ENCODE data around the gene SRPK3.
"Not testable (repeated sequence)": the region's sequence is repeated elsewhere in the genome, so short reads cannot be mapped to it uniquely, and the experiment has no call there.

The SRPK3 gene, protein sequence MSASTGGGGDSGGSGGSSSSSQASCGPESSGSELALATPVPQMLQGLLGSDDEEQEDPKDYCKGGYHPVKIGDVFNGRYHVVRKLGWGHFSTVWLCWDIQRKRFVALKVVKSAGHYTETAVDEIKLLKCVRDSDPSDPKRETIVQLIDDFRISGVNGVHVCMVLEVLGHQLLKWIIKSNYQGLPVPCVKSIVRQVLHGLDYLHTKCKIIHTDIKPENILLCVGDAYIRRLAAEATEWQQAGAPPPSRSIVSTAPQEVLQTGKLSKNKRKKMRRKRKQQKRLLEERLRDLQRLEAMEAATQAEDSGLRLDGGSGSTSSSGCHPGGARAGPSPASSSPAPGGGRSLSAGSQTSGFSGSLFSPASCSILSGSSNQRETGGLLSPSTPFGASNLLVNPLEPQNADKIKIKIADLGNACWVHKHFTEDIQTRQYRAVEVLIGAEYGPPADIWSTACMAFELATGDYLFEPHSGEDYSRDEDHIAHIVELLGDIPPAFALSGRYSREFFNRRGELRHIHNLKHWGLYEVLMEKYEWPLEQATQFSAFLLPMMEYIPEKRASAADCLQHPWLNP

DNA sequence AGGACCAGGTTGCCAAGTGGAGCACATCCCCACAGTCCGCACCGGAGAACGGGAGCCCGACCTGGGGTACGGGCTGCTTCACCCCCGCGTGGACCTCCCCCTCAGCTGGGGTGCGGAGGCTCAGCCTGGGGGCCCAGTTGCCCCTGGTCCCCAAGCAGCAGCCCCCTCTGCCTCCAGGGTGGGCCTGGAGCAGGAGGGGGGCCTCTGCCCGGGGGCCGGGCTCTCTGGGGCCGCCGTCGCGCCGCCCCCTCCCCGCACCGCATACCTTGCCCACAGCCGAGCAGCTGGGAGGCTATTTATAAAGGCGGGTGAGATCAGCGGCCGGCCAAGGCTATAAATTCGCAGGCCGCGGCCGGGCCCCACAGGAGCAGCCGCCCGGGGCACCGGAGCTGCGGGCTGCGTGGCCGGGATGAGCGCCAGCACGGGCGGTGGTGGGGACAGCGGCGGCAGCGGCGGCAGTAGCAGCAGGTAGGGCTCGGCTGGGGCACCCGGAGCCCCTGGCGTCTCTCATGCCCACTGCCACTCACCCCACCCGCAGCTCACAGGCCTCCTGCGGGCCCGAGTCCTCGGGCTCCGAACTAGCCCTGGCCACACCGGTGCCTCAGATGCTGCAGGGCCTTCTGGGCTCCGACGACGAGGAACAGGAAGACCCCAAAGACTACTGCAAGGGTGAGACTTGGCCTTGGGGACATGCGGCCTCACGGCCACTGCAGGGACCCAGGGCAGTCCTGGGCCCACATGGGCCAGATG, at the start of gene SRPK3:
TSS of gene SRPK3 (plus strand) at position 364 of the 750 bp plus-strand sequence. CDS start at position 410, 46 bp downstream.
- no peak for DNase-seq (ENCODE audit: low read depth in 2 of 2)

DNA sequence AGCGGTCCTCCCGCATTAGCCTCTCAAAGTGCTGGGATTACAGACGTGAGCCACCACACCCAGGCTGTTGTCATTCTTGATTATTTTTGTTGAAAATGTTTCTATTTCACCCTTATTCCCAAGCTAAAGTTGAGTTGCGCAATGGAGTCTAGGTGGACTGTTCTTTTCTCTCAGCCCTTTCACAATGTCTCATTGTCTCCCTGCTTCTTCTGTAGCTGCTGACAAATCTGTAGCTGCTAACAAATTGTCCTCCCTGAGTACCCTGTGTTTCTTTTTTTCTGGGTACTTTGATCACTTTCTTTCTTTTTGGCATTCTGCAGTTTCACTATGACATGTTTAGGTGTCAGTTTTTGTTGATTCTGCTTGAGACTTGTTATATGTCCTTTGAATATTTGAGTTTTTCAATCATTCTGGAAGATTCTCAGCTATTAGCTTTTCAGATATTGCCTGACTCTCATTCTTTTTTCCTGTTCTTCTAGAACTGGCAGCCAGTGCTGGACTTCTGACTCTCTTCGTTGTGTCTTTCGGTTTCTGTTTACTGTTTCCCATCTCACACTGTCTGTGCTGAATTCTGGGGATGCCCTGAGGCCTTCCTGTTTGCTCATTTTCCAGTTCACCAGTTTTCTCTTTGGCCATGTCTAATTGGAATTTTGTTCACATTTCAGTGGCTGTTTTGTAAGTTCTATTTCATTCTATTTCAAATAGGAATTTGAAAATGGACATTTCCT, 49.6 kb upstream of the SRPK3 start:
- no peak for DNase-seq (ENCODE audit: low read depth in 2 of 2)

DNA sequence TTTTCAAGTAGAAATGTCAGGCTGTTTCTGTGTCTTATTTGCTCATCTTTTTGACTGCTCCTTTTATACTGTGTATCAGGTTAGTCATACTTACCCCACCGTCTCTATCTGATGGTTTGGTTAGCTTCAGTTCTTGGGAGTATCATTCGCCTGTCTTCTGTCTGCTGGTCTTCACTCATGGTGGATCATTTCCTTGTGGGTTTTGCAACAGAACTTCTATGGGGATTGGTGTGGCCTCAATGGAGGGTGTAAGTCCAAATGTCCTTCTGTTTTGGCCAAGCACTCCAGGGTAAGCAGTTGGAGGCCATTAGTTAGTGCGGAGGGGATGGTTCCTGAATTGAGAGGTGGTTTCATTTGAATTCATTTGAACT, 49.0 kb upstream of the SRPK3 start:
- no peak for DNase-seq (ENCODE audit: low read depth in 2 of 2)

DNA sequence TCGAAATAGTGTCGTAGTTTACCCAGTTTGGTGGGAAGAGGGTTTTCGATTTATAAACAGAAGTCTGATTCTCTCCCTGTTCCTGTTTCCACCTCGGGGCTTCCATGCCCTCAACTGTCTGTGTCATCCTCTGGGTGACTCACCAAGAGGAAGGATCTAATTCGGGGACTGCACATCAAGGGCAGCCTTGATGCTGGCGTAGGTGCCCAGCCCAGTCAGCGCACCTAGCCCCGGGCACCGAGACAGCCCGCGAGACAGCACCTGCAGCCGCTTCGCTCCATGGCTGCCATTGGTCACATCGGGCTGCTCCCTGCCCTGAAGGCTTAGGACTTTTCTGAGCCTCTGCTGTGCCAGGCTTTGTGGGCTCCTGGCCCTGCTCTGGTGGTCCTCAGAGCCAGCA, 48.4 kb upstream of the SRPK3 start:
- no peak for DNase-seq (ENCODE audit: low read depth in 2 of 2)

DNA sequence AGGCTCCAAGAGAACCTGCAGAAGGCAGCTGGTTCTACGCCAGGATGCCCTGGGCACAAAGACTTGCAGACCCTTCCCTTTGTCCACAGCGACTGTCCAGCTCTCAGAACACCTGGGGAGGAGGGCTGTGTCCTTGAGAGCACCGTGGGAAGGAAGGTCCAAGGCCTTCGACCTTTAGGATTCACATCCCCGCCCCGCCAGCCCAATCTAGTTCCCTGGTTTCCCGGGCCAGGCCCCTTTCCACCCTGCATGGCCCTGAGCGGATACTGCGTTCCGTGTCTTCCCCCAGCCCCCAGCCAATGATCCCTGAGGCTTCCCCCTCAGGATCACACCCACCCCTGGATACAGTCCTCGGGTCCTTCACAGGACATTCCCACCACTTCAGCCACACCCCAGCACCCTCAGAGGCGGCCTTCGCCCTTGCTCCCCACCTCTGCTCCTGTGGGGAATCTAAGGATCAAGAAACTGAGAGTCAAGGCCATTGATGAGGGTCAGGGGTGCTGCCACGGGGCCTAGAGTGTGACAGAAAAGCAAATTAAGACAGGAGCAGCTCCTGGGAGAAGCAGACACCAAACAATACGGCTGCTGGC, 47.1 kb upstream of the SRPK3 start:
- no peak for DNase-seq (ENCODE audit: low read depth in 2 of 2)

DNA sequence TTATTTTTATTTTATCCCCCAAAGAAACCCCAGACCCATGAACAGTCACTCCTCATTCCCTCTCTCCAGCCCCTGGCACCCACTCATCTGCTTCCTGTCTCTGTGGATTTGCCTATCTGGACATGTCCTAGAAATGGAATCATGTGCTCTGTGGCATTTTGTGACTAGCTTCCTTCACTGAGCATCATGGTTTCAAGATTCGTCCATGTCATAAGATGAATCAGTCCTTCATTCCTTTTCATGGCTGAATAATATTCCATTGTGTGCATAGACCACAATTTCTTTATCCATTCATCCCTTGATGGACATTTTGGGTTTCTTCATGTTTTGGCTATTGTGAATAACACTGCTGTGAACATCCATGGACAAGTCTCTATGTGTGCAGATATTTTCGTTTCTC, 46.0 kb upstream of the SRPK3 start:
- no peak for DNase-seq (ENCODE audit: low read depth in 2 of 2)

DNA sequence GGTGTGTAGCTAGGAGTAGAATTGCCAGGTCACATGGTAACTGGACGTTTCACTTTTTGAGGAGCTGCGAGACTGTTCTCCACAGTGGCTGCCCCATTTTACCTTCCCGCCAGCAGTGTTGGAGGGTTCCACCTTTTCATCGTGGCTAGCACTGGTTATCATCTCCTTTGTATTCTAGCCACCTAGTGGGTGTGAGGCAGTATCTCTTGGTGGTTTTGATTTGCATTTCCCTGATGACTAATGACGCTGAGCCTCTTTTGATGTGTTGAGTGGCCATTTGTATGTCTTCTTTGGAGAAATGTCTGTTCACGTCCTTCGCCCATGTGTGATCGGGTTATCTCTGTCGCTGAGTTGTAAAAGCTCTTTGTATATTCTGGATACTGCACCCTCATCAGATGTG, 45.6 kb upstream of the SRPK3 start:
- no peak for DNase-seq (ENCODE audit: low read depth in 2 of 2)

DNA sequence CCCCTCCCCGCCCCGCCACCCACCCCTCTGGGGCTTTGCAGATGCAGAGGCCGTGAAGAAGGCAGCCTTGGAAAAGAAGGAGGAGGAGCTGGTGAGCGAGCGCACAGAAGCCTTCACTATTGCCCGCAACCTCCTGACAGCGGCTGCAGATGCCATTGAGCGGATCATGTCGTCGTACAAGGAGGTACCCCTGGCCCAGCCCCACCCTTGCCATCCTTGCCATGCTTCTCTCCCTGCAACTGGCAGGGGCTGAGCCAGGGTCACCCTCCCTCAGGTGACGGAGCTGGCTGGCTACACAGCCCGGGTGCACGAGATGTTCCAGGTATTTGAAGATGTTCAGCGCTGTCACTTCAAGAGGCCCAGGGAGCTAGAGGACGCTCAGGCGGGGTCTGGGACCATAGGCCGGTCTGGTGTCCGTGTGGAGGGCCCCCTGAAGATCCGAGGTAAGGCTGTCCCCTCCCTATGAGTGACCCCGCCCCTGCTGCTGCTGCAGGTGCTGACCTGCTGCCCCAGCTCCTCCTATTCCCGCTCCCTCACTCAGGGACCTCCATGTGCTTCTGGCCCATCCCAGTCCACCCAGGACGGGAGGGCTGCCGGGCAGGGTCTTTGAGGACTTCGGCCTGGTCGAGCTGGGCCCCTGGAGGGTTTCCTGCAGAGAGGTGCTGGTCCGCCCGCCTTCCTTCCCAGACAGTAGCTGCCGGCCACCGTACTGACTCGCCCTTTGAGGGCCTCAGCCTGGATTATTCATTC, 44.6 kb upstream of the SRPK3 start:
- no peak for DNase-seq (ENCODE audit: low read depth in 2 of 2)

DNA sequence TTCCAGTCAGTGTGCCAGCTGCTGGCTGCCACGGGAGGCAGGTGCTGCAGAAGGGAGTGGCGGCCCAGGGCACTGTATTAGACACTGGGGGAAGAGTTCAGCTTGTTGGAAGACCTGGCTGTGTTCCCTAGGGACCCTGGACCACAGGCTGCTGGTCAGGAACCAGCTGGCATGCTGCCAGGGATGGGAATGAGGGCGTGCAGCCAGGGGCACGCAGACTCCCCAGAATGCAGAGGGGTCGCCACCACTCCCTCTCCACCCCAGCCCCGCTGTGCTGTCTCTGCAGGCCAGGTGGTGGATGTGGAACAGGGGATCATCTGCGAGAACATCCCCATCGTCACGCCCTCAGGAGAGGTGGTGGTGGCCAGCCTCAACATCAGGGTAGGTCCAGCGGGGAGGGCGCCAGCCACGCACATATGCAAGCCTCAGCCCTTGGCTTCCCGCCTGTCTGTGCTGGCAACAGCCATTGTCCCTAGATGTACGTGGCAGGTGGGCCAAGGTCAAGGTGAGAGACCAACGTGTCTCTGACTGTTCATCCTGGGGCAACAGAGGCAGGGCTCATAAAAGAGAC, 43.9 kb upstream of the SRPK3 start:
- DNase-seq (ENCODE audit: low read depth in 2 of 2): no peak

DNA sequence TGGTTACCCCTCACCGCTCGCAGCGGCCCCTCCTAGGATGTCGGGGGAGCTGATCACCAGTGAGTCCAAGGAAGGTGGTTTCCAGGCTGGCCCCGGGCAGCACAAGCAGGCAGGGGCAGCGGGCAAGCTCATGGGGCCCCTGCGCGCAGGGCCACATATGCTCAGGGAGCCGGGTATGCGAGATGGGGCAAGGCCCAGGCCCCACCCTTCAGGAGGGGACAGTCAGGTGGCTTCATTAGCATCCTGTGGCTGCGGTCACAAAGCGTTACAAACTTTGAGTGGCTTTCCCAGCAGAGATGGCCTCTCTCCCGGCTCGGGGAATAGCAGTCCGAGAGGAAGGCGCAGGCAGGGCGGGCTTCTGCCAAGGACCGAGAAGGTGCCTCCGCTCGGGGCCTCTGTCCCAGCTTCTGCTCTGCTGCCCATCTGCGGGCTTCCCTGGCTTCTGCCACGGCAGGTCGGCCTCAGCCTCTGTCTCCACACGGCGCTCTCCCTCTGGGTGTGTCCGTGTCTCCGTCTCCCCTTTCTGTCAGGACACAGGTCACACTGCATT, 42.7 kb upstream of the SRPK3 start:
- DNase-seq (ENCODE audit: low read depth in 2 of 2): no peak

DNA sequence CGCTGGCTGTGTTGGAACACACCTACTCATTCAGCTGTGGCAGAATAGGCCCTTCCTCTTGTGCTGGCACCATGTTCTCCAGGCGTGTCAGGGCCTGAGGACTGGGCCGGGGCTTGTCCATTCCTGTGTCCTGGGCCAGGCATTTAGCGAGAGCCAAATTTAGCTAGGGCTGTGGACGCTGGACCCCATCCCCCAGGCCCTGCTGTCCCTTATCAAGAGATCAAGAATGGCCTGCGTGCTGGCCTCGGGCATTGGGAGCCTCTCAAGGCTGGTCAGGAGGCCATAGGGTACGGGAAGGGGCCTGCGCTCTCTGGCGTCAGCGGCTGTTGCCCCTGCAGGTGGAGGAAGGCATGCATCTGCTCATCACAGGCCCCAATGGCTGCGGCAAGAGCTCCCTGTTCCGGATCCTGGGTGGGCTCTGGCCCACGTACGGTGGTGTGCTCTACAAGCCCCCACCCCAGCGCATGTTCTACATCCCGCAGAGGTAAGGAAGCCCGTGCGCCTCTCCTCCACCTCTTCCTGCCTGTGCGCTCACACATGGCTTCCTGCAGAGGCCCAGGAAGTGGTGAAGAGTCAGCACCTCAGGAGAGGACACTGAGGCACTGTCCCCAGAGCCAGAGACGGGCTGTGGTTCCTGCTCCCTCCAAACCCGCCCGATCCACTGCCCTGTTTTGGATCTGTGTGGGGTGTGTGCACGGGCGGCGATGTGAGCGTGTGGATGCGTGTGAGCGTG, 40.9 kb upstream of the SRPK3 start:
- DNase-seq (ENCODE audit: low read depth in 2 of 2): no peak

DNA sequence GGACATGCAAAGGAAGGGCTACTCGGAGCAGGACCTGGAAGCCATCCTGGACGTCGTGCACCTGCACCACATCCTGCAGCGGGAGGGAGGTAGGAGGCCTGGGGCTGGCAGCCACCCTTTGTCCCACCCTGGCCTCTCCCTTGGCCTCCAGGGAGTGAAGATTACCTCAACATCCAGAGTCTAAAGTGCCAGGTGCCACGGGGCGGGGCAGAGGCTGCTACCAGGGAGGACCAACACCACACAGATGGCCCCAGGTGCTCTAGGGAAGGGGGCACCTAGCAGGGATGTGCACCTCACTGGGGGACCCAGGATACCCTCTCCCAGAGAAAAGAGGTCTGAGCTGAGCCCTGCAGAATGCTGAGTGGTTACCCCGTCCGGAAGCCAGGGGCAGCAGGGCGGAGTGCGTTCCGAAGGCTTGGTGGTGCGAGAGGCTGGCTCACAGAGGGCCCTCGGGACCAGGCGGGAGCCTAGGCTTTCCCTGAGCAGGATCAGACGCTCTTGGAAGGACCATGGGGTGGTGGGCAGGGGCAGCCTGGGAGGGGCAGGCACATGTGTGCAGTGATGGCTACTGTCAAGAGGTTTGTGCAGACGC, 40.1 kb upstream of the SRPK3 start:
- no peak for DNase-seq (ENCODE audit: low read depth in 2 of 2)

DNA sequence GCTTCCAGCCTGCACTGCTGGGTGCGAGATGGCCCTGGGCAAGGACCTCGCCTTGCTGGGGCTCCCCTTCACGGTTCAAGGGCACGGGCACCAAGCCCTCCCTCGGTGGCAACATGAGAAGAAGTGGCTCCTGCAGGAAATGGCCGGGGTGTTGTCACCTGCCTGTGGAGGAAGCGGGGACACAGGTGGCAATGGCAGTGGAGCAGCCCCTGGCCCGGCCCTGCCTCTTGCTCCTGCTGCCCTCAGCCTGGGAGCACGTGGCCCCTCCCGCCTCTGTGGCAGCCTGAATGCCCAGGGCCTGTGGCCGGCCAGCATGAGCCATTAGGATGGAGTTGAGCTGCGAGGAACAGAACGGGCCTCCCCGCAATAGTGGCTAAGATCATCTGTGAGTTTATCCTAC, 39.4 kb upstream of the SRPK3 start:
- DNase-seq (ENCODE audit: low read depth in 2 of 2): no peak

DNA sequence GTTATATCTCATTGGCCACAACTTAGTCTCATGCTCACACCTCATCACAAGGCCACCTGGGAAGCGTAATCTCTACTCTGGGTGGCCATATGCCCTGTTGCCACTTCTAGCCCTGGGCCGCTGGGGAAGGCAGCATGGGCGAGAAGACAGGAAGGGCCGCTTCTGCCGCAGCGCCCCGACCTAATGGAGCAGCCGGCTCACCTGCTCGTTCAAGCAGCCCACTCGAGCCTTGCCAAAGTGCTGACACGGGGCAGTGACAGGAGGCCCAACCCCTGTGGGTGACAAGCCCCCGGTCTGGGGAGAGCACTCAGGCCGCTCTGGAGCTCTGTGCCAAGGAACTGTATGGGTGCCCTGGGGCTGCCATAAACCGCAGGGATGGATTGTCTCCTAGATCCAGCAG, 38.7 kb upstream of the SRPK3 start:
- DNase-seq (ENCODE audit: low read depth in 2 of 2): not testable (repeated sequence)

DNA sequence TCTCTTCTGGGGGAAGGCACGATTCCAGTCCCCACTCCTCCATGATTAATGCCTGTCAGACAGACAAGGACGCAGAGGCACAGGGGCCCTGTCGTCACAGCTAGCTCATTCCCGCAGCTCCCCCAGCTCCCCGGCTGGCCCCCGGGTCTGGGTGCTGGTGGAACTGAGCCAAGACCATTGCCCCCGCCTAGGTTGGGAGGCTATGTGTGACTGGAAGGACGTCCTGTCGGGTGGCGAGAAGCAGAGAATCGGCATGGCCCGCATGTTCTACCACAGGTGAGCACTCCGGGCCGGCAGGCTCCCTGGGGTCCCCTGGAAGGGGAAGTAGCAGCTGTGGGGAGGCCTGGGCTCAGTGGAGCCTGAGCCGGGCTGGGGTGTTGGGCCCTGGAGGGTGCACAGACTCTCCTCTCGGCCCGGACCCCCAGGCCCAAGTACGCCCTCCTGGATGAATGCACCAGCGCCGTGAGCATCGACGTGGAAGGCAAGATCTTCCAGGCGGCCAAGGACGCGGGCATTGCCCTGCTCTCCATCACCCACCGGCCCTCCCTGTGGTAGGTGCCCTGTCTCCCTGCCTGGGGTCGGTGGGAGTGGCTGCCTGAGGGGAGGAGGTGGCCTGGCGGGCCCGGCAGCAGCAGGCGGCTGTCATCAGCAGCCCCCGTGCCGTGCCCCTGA, 37.9 kb upstream of the SRPK3 start:
- not testable (repeated sequence) for DNase-seq (ENCODE audit: low read depth in 2 of 2)

DNA sequence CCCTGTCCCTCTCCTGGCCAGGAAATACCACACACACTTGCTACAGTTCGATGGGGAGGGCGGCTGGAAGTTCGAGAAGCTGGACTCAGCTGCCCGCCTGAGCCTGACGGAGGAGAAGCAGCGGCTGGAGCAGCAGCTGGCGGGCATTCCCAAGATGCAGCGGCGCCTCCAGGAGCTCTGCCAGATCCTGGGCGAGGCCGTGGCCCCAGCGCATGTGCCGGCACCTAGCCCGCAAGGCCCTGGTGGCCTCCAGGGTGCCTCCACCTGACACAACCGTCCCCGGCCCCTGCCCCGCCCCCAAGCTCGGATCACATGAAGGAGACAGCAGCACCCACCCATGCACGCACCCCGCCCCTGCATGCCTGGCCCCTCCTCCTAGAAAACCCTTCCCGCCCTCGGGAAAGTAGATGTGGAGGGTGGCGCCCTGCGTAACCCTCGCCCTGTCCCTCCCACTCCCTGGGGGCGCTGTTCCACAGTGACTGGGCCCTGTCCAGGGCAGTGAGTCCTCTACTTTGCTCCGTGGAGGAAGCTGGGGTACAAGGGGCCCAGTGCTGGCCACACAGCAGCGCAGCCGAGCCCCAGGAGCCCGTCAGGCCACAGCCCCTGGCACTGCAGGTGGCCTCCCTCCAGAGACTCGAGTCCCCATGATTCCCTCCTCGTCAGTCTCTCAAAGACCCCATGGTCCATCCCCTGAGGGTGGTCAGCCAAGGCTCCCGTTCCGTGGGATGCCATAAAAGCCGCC, 37.2 kb upstream of the SRPK3 start:
- DNase-seq (ENCODE audit: low read depth in 2 of 2): not testable (repeated sequence)

DNA sequence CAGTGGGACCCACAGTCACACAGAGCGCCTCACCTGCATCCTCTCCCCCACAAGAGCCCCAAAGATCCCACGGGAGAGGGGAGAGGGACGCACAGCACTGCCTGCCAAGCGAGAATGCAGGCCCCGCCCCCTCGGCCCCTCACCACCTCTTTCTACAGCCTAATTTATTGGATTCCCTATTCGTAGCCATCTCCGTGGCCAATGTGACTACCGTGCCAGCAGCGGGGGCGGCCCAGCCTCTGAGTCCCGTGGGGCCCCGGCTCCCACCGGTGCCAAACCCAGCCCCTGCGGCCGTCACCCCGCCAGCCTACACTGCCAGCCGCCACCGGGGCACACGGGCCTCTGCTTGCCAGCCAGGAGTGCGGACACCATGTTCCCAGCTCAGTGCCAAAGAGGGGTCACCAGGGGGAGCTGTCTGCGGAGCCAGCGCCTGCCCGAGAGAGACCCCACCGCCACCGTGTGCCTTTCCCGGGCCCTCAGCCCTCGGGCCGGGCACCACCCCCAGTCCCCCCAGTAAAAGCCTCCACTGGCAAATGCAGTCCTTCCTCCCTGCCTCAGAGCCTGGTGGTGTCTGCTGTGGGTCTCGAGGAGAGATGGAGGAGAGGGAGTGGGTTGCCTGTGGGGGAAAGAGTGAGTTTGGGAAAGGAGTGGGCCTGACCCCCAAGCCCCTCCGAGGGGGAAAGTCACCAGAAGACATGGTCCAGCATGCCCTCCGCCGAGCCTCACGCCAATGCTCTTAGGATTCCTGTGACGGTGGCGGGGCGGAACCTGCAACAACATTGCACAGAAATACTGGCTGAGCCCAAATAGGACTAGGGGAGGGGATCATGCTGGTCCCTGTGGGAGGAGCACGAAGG, 36.4 kb upstream of the SRPK3 start:
- no peak for DNase-seq (ENCODE audit: low read depth in 2 of 2)
